Epithelial cell of esophagus (primary cell): ENCODE measurements around the gene JAK2.

Experiments
- DNase-seq: peaks from one replicate; pipeline ENCODE4 v3.0.0; 2010; ENCODE audit warnings: low read depth
- H3K4me3 ChIP-seq: 2 replicates; pipeline ENCODE4 v1.5.1; 2011; ENCODE audit warnings: mild to moderate bottlenecking, low read length, control low read depth
- TF ChIP-seq, protein P1 (sequence below): IDR thresholded peaks from 2 replicates; pipeline ENCODE4 v1.5.1; 2011; ENCODE audit warnings: low read depth, mild to moderate bottlenecking, low read length, control low read depth, inconsistent platforms; ENCODE audit not compliant: insufficient read depth; ENCODE audit errors: missing control alignments

The JAK2 gene

DNA sequence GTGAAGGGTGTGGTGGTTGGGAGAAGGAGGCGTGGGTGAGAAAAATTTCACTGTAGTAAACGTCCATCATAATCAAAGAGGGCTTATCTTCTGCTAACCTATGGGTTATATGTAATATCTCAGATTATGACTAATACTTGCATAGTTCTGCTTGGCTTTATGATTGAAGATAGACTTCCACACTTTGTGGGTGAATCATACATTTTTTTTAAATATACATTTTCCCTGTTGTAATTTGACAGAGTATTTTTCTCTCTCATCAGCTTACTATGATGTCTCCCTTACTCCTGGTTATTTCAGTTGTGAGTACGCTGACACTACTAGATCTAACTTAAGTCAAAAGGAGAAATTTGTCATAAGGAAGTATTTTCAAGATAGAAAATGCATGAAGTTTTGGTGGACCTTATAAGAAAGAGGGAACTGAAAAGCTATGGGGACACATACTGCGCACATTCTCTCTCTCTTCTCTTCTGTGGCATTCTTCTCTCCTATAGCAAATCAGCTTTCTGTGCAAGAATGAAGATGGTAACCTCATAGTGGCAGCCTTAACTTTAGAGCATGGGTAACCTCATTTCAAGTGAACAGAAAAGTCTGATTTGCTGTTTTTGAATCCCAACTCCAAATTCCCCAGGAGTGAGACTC is 4.9 kb upstream of the JAK2 start:
- peak; percentile 55 for DNase-seq
- no peak overlapping the region for H3K4me3 ChIP-seq
- TF ChIP-seq, protein P1, sequence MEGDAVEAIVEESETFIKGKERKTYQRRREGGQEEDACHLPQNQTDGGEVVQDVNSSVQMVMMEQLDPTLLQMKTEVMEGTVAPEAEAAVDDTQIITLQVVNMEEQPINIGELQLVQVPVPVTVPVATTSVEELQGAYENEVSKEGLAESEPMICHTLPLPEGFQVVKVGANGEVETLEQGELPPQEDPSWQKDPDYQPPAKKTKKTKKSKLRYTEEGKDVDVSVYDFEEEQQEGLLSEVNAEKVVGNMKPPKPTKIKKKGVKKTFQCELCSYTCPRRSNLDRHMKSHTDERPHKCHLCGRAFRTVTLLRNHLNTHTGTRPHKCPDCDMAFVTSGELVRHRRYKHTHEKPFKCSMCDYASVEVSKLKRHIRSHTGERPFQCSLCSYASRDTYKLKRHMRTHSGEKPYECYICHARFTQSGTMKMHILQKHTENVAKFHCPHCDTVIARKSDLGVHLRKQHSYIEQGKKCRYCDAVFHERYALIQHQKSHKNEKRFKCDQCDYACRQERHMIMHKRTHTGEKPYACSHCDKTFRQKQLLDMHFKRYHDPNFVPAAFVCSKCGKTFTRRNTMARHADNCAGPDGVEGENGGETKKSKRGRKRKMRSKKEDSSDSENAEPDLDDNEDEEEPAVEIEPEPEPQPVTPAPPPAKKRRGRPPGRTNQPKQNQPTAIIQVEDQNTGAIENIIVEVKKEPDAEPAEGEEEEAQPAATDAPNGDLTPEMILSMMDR = no peak

- no peak for DNase-seq
- H3K4me3 ChIP-seq = no peak overlapping the region
- TF ChIP-seq, protein P1 = no peak
Measured at GRCh38 chr9:4982721-4983482, 2.2 kb upstream of the JAK2 start.

- peak; percentile 12 for DNase-seq
- peak overlapping the region; percentile 73 for H3K4me3 ChIP-seq
- TF ChIP-seq, protein P1 = no peak
Measured at GRCh38 chr9:4983601-4984165, 1.4 kb upstream of the JAK2 start.

DNA sequence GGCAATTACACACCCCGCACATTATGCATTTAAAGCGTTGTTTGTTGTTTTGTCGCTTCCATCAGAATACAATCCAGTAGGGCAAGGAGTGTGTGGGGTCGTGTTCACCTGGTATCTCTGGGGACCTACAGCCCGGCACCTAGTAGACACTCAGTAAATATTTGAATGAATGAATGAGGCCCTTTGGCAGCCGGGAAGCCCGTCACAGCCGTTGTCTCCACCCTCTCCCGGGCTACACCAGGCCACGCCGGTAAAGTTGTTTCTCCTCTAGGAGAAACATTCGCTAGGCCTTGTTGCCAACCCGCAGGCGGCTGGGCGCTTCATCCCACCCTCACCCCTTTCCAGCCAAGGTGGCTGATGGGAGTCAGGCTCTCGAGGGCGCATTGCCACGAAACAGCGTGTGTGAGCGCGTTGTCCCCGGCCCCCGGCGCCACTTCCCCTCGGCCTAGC is 876 bp upstream of the JAK2 start:
- DNase-seq = no peak
- peak overlapping the region; percentile 73 for H3K4me3 ChIP-seq
- TF ChIP-seq, protein P1 = no peak

- DNase-seq = peak; percentile 62
- TF ChIP-seq, protein P1 = no peak
- peak overlapping the region; percentile 73 for H3K4me3 ChIP-seq
Measured at GRCh38 chr9:4985386-4986266, 554 bp downstream of the JAK2 start.

- no peak for DNase-seq
- TF ChIP-seq, protein P1 = no peak
- H3K4me3 ChIP-seq = peak overlapping the region; percentile 73
Measured at GRCh38 chr9:4986296-4986695, 1.2 kb downstream of the JAK2 start.
